ENCODE measurements around the gene EMID1.
"Not testable (repeated sequence)": the region's sequence is repeated elsewhere in the genome, so short reads cannot be mapped to it uniquely, and the experiment has no call there.

Gene EMID1

DNA sequence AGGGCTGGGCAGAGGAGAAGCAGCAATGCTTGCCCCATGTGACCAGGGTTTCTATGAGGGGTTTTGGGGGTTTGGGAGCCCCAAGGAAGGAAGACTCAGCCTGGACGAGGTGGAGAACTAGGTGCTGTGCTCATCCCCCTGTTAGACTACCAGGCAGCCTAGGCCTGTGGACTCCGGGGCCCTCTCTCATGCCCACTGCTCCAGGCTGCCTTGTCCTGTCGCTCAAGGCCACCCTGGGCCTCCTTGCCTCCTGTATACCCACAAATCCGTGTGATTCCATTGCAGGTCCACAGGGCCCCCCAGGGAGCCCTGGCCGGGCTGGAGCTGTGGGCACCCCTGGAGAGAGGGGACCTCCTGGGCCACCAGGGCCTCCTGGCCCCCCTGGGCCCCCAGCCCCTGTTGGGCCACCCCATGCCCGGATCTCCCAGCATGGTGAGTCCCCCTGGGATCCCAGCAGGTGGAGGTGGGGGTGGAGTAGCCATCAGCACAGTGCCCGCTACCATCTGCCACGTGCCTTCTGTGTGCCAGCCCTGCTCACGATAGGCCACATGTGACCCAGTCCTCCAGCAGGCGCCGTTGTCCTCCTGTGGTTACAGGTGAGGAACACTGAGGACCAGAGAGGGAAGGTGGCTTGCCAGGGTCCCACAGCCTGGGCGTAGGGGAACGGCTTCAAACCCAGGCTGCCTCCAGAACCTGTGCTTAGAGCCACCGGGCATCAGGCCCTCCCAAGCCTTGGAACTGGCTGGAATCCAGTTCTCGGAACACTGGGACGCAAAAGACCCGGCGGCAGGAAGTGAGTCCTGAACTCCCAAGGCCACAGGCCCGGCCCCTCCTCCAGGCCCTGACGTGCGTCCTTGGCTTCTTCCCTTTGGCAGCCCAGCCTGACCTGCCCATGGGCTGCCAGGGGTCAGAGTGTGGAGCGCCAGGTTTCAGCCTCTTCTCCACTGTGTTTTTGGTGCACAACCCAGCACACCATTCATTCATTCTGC is 26.6 kb downstream of the EMID1 start:
- DNase-seq (ENCODE audit: low read depth) = no peak
- TF ChIP-seq, protein P1, sequence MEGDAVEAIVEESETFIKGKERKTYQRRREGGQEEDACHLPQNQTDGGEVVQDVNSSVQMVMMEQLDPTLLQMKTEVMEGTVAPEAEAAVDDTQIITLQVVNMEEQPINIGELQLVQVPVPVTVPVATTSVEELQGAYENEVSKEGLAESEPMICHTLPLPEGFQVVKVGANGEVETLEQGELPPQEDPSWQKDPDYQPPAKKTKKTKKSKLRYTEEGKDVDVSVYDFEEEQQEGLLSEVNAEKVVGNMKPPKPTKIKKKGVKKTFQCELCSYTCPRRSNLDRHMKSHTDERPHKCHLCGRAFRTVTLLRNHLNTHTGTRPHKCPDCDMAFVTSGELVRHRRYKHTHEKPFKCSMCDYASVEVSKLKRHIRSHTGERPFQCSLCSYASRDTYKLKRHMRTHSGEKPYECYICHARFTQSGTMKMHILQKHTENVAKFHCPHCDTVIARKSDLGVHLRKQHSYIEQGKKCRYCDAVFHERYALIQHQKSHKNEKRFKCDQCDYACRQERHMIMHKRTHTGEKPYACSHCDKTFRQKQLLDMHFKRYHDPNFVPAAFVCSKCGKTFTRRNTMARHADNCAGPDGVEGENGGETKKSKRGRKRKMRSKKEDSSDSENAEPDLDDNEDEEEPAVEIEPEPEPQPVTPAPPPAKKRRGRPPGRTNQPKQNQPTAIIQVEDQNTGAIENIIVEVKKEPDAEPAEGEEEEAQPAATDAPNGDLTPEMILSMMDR (conservative IDR thresholded peaks at IDR 0.05; ENCODE audit: low read length) = no peak
- H3K4me3 ChIP-seq (ENCODE audit: low read length) = no peak overlapping the region

DNA sequence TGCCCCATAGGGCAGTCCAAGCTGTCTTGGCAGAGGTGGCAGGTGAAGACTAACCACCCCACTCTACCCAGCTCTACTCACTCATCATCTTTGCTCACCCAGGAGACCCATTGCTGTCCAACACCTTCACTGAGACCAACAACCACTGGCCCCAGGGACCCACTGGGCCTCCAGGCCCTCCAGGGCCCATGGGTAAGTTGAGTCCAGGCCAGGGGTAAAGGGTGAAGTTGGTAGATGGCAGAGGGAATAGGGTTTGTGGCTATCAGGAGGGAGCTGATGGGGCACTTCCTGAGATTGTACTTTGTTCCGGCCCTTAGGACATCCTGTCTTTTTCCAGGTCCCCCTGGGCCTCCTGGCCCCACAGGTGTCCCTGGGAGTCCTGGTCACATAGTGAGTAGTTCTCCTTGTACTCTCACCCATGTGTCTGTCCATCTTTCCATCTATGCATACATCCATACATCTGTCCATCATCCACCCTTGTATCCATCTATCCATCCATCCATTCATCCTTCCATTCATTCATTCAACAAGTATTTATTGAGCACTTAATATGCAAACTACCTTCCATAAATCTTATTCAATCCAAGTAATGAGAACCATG is 27.7 kb downstream of the EMID1 start:
- DNase-seq (ENCODE audit: low read depth) = no peak
- TF ChIP-seq, protein P1 (conservative IDR thresholded peaks at IDR 0.05; ENCODE audit: low read length) = no peak
- no peak overlapping the region for H3K4me3 ChIP-seq (ENCODE audit: low read length)

DNA sequence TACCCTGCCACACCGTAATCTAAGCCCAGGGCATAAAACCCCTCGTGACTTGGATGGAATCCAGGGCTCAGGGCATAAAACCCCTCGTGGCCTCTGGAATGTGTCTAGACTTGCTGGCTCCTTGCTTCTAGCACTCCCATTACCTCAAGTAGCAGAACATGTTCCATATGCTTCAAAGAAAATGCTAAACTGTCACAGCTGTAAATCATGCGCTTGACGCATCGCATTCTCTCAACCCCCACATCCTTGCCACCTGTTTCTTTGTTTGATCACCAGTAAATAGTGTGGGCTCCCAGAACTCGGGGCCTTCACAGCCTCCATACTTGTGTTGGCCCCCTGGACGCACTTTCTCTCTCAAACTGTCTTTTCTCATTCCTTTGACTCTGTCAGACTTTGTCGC is 34.8 kb downstream of the EMID1 start:
- H3K4me3 ChIP-seq (ENCODE audit: low read length); DNase-seq (ENCODE audit: low read depth): not testable (repeated sequence)

DNA sequence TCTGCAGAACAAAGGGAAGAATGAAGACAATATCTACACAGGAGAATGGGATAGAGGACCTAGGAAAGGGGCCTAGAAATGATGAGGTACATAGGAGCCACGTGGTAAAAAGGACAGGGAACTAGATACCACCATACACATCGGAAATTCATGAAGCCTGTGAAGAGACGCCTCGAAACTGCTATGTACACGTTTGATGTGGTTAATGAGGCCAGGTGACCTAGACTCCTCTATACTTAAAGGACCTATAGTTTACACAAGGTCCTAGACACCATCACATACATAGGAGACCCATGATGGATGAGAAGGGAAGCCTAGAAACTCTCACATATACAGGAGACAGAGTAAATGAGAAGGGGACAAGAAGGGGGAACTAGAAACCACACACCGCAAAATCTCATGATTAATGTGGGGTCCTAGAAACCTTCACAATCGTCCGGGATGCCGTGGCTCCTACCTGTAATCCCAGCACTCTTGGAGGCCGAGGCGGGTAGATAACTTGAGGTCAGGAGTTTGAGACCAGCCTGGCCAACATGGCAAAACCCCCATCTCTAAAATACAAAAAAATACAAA is 38.3 kb downstream of the EMID1 start:
- no peak overlapping the region for H3K4me3 ChIP-seq (ENCODE audit: low read length)
- TF ChIP-seq, protein P1 (conservative IDR thresholded peaks at IDR 0.05; ENCODE audit: low read length) = no peak
- no peak for DNase-seq (ENCODE audit: low read depth)

DNA sequence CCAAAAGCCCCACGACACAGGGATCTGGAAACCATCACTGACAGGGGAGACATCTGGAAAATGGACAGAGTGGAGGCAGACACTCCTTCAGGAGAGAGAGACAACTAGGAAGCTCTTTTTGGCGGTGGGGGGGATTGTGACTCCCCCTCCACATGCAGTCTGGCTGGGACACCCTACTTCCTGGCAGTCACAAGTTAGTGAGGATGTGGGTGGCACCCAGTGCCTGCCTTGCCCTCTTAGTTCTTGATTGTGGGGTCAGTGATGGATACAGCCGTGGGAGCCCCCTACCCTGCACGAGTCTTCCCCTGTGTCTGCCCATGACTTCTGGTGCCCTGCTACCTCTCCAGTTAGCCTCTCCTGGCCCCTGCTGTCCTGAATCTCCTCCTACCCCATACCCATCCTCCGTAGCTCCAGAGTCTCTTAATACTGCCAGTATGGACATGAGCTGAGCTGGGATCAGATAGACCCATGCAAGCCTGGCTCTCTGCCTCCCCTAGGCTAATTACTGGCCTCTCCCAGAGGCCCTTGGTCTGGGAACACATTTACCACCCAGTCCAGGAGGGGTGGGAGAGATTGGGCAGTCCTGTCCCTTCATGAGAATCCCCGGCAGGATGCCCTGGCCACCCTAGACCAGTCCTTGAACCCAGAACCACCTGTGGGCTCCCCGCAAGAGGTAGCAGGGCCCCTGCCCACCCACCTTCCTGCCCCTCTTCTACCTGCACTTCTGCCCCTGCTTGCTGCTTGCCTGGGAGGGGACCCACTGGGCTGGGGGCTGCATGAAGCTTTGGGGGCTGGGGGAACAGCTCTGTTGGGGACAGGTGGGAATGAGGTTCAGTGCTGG is 39.3 kb downstream of the EMID1 start:
- no peak overlapping the region for H3K4me3 ChIP-seq (ENCODE audit: low read length)
- DNase-seq (ENCODE audit: low read depth) = no peak
- TF ChIP-seq, protein P1 (conservative IDR thresholded peaks at IDR 0.05; ENCODE audit: low read length) = no peak

DNA sequence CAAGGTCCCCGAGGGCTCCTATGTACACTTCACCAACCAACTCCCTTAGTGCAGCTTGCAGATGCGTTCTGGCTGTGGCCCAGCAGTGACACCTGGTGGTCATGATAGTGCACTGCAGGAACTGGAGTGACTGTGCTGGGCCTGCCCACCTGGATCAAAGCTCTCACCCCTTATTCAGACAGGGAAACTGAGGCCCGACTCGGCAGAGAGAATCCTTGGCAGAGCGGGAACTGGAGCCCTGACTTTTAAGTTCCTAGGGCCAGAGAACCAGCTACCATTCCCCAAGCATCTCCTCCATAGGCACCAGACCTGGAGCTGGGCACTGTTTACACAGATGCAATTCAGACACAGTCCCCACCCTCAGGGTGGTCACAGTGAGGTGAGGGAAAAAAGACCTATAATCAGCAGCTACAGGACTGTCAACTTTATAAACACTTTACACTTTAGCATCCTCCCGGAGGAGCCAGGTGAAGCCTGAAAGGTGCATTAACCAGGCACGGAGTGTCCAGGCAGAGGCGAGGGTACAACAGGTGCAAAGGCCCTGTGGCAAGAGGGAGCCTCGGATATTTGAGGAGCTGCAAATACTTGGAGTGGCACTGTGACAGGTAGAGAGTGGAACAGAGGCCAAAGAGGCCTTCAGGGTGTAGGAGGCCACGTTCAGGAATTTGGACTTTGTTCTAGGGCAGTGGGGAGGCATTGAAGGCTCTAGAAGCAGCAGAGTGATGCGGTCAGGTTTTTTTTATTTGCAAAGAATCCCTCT is 40.1 kb downstream of the EMID1 start:
- TF ChIP-seq, protein P1 (conservative IDR thresholded peaks at IDR 0.05; ENCODE audit: low read length) = peak; percentile 99
- DNase-seq (ENCODE audit: low read depth) = peak; percentile 61
- no peak overlapping the region for H3K4me3 ChIP-seq (ENCODE audit: low read length)

DNA sequence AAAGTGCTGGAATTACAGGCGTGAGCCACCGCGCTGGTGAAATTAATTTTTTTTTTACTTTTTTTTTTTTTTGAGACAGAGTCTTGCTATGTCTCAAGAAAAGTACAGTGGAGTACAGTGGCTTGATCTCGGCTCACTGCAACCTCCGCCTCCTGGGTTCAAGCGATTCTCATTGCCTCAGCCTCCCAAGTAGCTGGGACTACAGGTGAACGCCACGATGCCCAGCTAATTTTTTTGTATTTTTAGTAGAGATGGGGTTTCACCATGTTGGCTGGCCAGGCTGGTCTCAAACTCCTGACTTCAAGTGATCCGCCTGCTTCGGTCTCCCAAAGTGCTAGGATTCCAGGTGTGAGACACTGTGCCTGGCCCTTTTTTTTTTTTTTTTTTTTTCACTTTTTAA is 42.2 kb downstream of the EMID1 start:
- H3K4me3 ChIP-seq (ENCODE audit: low read length); DNase-seq (ENCODE audit: low read depth): not testable (repeated sequence)

Data from AG10803 (cell line).